Panc1 (cell line): ENCODE measurements around the gene PTK6. TPM values are rescaled to one million over a fixed set of nuclear protein-coding genes. Genes with fewer than 3 reads are reported as not detected.

Source experiments
- ATAC-seq: fragments of 200-7000 bp; cut with Tn5 transposase; 2 replicates; pipeline ENCODE4 v1.9.1; 2020; ENCODE audit warnings: mild to moderate bottlenecking, moderate library complexity
- BruUV-seq: library from RNA; stranded (reverse); fragments of 400-500 nt; replicated peaks from 2 replicates; lab custom pipeline; 2021; lab: Mats Ljungman, UMichigan
- CTCF ChIA-PET: fragments of 300-600 bp; sonication (Branson Sonifier 250); formaldehyde crosslinking; loops from one replicate; lab custom pipeline; 2022; ENCODE audit warnings: antibody characterized with exemption; lab: Charles Lee
- POLR2A ChIA-PET: fragments of 300-600 bp; sonication (Branson Sonifier 250); formaldehyde crosslinking; loops from one replicate; lab custom pipeline; 2022; ENCODE audit warnings: antibody characterized with exemption; lab: Charles Lee
- DNase-seq: peaks from one replicate; pipeline ENCODE4 v3.0.0-alpha.2; 2010; ENCODE audit warnings: low read depth, low spot score
- H3K27ac ChIP-seq: 2 replicates; pipeline ENCODE4 v1.5.1; 2011; ENCODE audit warnings: mild to moderate bottlenecking, low read length, inconsistent platforms
- H3K27me3 ChIP-seq: fragments of 200-500 bp; sonication (Bioruptor generic); 2 replicates; pipeline ENCODE4 v1.6.0; 2014; ENCODE audit warnings: low read length, inconsistent platforms; ENCODE audit not compliant: control insufficient read depth, insufficient read depth
- H3K36me3 ChIP-seq: fragments of 200-500 bp; sonication (Bioruptor generic); 2 replicates; pipeline ENCODE4 v1.5.1; 2014; ENCODE audit warnings: inconsistent platforms, mild to moderate bottlenecking, low read length, moderate library complexity; ENCODE audit not compliant: control insufficient read depth, insufficient read depth
- H3K4me1 ChIP-seq: 2 replicates; pipeline ENCODE4 v1.5.1; 2011; ENCODE audit warnings: inconsistent platforms, mild to moderate bottlenecking, low read length, moderate library complexity; ENCODE audit not compliant: control insufficient read depth, insufficient read depth
- H3K4me3 ChIP-seq, 2 experiments: 2 replicates each; pipeline ENCODE4 v1.5.1; 2011 to 2012; ENCODE audit warnings: low read depth in 2 of 2, low read length in 2 of 2, mild to moderate bottlenecking in 2 of 2, inconsistent platforms in 1 of 2, moderate library complexity in 1 of 2
- H3K9me3 ChIP-seq: fragments of 200-500 bp; sonication (Bioruptor generic); 2 replicates; pipeline ENCODE4 v1.5.1; 2014; ENCODE audit warnings: low read depth, mild to moderate bottlenecking, inconsistent platforms, low read length, moderate library complexity; ENCODE audit not compliant: control insufficient read depth, insufficient read depth
- POLR2AphosphoS5 ChIP-seq: IDR thresholded peaks from 2 replicates; pipeline ENCODE4 v1.6.1; 2012; ENCODE audit warnings: mild to moderate bottlenecking, low read depth, low read length, moderate library complexity
- SIN3A ChIP-seq: IDR thresholded peaks from 2 replicates; pipeline ENCODE4 v1.6.1; 2012; ENCODE audit warnings: low read depth, mild to moderate bottlenecking, low read length, moderate library complexity, borderline replicate concordance; ENCODE audit not compliant: insufficient read depth
- TCF7L2 ChIP-seq: IDR thresholded peaks from 2 replicates; pipeline ENCODE4 v1.6.1; 2011; ENCODE audit warnings: mild to moderate bottlenecking, low read depth, low read length, inconsistent platforms
- in situ Hi-C: cut with HindIII; loops from 2 replicates; pipeline ENCODE4 v1.10.0; 2016; ENCODE audit warnings: low sequenced_read_pairs, low pct_unique_long_range_greater_than_20kb
- intact Hi-C: fragments of 100-400 bp; cut with micrococcal nuclease; formaldehyde crosslinking; loops from one replicate; pipeline ENCODE4 v1.10.0; 2022; ENCODE audit not compliant: unreplicated experiment
- total RNA-seq: library from RNA; stranded (reverse); gene quantifications from one replicate; pipeline ENCODE4 v1.2.1, GENCODE V29; 2021; ENCODE audit not compliant: unreplicated experiment
- TF ChIP-seq, protein P1 (sequence below), 2 experiments: IDR thresholded peaks; 2 replicates each; pipeline ENCODE4 v1.6.1; 2011 to 2012; ENCODE audit warnings: low read depth in 2 of 2, control low read depth in 1 of 2, low read length in 1 of 2, mild to moderate bottlenecking in 1 of 2, moderate library complexity in 1 of 2; ENCODE audit not compliant: insufficient read depth in 1 of 2
- TF ChIP-seq, protein P2 (sequence below): fragments of 450-650 bp; IDR thresholded peaks from 2 replicates; pipeline ENCODE4 v1.5.1; 2017; ENCODE audit warnings: mild to moderate bottlenecking

The PTK6 gene
- total RNA-seq, 1 experiment from 2014 or later, result 6.5 TPM

DNA sequence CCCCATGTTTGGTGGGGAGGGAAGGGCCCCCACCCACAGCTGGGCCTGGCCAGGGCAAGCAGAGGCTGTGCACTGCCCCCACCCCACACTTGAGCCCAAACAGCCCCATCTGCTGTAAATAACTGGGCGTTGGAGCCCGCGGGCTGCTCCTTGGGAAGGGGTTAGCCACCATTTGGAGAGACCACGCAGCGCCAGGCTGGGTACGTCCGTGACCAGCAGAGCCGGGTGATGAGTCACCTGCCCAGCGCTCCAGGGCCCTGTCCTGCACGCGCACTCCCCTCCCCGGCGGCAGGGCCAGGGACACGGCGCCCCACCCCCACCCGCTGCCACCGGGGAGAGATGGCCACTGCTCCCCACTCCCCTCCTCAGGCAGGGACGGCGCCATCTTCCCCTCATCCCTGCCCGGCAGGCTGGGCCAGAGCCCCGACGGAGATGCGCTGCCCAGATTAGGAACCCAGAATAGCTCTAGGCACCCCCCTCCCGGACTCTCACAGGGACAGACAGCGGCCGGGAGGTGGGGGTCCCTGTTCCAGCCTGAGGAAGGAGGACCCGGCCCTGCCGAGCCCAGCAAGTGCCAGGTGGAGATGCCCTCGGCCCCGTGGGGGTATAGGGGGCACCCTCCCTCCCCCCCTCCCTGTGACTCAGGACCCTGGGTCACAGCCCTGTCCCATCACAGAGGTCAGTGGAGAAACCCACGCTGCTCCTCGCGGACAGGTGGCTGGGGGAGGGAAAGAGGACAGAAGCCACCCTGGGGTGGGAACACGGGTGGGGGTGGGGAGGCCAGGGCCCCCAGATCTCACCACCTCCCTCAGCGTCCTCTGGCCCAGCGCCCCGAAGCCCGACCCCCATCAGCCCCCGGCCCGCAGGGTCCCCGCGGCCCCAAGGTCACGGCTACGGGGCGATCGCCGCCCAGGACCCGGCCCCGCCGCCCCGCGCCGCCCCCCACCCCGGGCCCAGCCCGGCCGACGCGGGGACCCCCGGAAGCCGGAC is 38.9 kb downstream of the PTK6 start:
- Histone ChIP-seq H3K4me1 (peaks cover 18% of the 10 kb centered on the region), H3K36me3 (no peaks in the 10 kb centered on the region; the same call in 1 of the 2 replicates), H3K4me3 (peak overlapping the region; percentile 47 to 68), H3K27me3 (no peaks in the 10 kb centered on the region), H3K9me3 (no peaks in the 10 kb centered on the region), H3K27ac (peak overlapping the region; percentile 66)
- ChIA-PET POLR2A (interaction anchor here (0.6 kb wide), 1 partner anchor 270 kb away, joined by 3 read pairs; no protein-coding TSS in a partner anchor), CTCF (interaction anchor here (0.6 kb wide), 1 partner anchor 22 kb away, joined by 3 read pairs; no protein-coding TSS in a partner anchor)
- BruUV-seq, result no TSS peak
- intact Hi-C loops (no loop called here), in situ Hi-C loops (no loop called here)
- ATAC-seq (peak; percentile 54), DNase-seq (no peak)
- no peak for TF ChIP-seq POLR2AphosphoS5
- no peak for TF ChIP-seq SIN3A
- TF ChIP-seq, protein P1, sequence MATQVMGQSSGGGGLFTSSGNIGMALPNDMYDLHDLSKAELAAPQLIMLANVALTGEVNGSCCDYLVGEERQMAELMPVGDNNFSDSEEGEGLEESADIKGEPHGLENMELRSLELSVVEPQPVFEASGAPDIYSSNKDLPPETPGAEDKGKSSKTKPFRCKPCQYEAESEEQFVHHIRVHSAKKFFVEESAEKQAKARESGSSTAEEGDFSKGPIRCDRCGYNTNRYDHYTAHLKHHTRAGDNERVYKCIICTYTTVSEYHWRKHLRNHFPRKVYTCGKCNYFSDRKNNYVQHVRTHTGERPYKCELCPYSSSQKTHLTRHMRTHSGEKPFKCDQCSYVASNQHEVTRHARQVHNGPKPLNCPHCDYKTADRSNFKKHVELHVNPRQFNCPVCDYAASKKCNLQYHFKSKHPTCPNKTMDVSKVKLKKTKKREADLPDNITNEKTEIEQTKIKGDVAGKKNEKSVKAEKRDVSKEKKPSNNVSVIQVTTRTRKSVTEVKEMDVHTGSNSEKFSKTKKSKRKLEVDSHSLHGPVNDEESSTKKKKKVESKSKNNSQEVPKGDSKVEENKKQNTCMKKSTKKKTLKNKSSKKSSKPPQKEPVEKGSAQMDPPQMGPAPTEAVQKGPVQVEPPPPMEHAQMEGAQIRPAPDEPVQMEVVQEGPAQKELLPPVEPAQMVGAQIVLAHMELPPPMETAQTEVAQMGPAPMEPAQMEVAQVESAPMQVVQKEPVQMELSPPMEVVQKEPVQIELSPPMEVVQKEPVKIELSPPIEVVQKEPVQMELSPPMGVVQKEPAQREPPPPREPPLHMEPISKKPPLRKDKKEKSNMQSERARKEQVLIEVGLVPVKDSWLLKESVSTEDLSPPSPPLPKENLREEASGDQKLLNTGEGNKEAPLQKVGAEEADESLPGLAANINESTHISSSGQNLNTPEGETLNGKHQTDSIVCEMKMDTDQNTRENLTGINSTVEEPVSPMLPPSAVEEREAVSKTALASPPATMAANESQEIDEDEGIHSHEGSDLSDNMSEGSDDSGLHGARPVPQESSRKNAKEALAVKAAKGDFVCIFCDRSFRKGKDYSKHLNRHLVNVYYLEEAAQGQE (IDR thresholded peaks at IDR 0.05; ENCODE audit: insufficient read depth in 1 of 2, low read depth in 2 of 2, low read length in 1 of 2), result no peak
- TF ChIP-seq, protein P2, sequence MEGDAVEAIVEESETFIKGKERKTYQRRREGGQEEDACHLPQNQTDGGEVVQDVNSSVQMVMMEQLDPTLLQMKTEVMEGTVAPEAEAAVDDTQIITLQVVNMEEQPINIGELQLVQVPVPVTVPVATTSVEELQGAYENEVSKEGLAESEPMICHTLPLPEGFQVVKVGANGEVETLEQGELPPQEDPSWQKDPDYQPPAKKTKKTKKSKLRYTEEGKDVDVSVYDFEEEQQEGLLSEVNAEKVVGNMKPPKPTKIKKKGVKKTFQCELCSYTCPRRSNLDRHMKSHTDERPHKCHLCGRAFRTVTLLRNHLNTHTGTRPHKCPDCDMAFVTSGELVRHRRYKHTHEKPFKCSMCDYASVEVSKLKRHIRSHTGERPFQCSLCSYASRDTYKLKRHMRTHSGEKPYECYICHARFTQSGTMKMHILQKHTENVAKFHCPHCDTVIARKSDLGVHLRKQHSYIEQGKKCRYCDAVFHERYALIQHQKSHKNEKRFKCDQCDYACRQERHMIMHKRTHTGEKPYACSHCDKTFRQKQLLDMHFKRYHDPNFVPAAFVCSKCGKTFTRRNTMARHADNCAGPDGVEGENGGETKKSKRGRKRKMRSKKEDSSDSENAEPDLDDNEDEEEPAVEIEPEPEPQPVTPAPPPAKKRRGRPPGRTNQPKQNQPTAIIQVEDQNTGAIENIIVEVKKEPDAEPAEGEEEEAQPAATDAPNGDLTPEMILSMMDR, result no peak
- TF ChIP-seq TCF7L2, result no peak

DNA sequence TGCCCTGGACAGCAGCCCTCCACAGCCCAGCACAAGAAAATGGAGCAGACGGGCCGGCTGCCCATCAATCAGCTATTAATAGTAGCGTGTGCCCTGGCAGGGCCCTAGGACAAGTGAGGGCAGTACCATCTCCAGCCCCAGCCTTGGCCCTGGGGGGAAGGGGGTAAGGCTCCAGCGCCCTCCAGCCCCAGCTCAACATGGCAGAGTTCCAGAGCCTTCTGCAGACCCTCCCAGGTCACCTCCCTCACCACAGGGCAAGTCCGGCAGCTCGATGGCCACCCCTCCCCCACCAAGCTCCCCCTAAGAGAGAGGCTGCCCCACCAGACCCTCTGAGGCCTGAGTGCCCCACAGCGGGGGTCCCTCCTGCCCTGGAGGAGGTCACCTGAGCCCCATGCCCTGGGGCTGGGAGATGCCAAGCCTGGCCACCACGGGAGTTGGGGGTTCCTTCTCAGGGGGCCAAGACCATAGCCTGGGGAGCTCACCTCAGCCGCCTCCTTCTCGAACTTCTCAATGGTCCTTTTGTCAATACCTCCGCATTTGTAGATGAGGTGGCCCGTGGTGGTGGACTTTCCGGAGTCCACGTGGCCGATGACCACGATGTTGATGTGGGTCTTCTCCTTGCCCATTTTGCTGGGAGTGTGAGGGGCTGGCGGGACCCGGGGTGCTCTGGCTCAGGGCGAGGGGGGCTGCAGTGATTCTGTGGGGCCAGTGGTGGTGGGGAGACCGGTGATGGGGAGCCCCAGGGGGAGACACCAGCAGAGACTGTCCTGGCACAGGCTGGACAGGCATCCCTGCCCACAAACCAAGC is 39.8 kb downstream of the PTK6 start:
- peak; percentile 36; the same call in 1 of the 2 replicates for ATAC-seq
- BruUV-seq, result TSS peak; percentile 75
- TF ChIP-seq SIN3A (no peak), POLR2AphosphoS5 (no peak), TCF7L2 (no peak)
- TF ChIP-seq, protein P1 (IDR thresholded peaks at IDR 0.05; ENCODE audit: insufficient read depth in 1 of 2, low read depth in 2 of 2, low read length in 1 of 2), result no peak
- TF ChIP-seq, protein P2, result no peak
- in situ Hi-C loops, result no loop called here
- DNase-seq, result no peak
- Histone ChIP-seq H3K4me1 (peaks cover 18% of the 10 kb centered on the region), H3K9me3 (no peaks in the 10 kb centered on the region), H3K4me3 (peak overlapping the region; percentile 47 to 68), H3K36me3 (no peaks in the 10 kb centered on the region; the same call in 1 of the 2 replicates), H3K27ac (peak overlapping the region; percentile 66), H3K27me3 (no peaks in the 10 kb centered on the region)
- CTCF ChIA-PET, result interaction anchor here (0.5 to 1.2 kb wide), 3 partner anchors 21 to 174 kb away, joined by 3 to 4 read pairs (median 3); no protein-coding TSS in a partner anchor
- intact Hi-C loops, result no loop called here
- POLR2A ChIA-PET, result interaction anchor here (0.5 to 0.6 kb wide), 2 partner anchors 50 to 269 kb away, joined by 3 read pairs; no protein-coding TSS in a partner anchor
